ENCODE data around the gene SNX3.

DNA sequence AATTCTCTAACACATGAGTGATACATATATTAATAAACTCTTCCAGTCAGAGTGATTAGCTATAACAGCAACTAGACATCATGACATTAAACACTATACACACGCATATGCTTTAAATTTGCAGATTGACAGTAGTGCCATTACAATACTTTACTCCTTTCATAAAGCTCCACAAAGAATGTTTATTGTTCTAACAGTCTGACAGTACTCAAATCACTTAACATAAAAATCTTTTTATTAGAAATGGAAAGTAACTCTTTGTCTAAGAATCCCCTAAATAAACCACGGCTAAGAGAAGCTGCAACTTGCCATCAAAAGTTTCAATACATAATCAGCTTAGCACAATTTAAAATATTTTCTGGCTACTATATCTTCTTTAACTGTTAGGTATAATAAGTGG is 24.0 kb downstream of the SNX3 start:
- TF ChIP-seq, protein P1, sequence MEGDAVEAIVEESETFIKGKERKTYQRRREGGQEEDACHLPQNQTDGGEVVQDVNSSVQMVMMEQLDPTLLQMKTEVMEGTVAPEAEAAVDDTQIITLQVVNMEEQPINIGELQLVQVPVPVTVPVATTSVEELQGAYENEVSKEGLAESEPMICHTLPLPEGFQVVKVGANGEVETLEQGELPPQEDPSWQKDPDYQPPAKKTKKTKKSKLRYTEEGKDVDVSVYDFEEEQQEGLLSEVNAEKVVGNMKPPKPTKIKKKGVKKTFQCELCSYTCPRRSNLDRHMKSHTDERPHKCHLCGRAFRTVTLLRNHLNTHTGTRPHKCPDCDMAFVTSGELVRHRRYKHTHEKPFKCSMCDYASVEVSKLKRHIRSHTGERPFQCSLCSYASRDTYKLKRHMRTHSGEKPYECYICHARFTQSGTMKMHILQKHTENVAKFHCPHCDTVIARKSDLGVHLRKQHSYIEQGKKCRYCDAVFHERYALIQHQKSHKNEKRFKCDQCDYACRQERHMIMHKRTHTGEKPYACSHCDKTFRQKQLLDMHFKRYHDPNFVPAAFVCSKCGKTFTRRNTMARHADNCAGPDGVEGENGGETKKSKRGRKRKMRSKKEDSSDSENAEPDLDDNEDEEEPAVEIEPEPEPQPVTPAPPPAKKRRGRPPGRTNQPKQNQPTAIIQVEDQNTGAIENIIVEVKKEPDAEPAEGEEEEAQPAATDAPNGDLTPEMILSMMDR (IDR thresholded peaks at IDR 0.05 in 4 of 5, conservative IDR thresholded peaks at IDR 0.05 in 1 of 5) = no peak
- no peak for TF ChIP-seq POLR2A (IDR thresholded peaks at IDR 0.05)

Measured in gastrocnemius medialis (tissue), 4 donors.